Neural progenitor cell (in vitro differentiated cells): ENCODE results near the gene ZNF512B. TPM values are rescaled to one million over a fixed set of nuclear protein-coding genes. Genes with fewer than 3 reads are reported as not detected.

Experiments used
- DNase-seq: peaks from one replicate; pipeline ENCODE4 v3.0.0-alpha.2; 2016; ENCODE audit warnings: low spot score
- H2AFZ ChIP-seq: fragments of 200-600 bp; sonication (generic); replicated peaks from 2 replicates; pipeline ENCODE4 v1.6.1; 2016; ENCODE audit warnings: antibody characterized with exemption
- H3F3A ChIP-seq: fragments of 200-600 bp; sonication (generic); 2 replicates; pipeline ENCODE4 v1.6.1; 2016; ENCODE audit warnings: antibody characterized with exemption, low read depth
- H3K27ac ChIP-seq: fragments of 200-600 bp; sonication (generic); 2 replicates; pipeline ENCODE4 v1.5.1; 2016; ENCODE audit warnings: mild to moderate bottlenecking
- H3K27me3 ChIP-seq: fragments of 200-600 bp; sonication (generic); 2 replicates; pipeline ENCODE4 v1.6.1; 2016; ENCODE audit warnings: mild to moderate bottlenecking, moderate library complexity
- H3K36me3 ChIP-seq: fragments of 200-600 bp; sonication (generic); 2 replicates; pipeline ENCODE4 v1.5.1; 2016
- H3K4me1 ChIP-seq: fragments of 200-600 bp; sonication (generic); 2 replicates; pipeline ENCODE4 v1.6.1; 2016; ENCODE audit warnings: mixed run types
- H3K4me2 ChIP-seq: fragments of 200-600 bp; sonication (generic); 2 replicates; pipeline ENCODE4 v1.6.1; 2016
- H3K4me3 ChIP-seq: fragments of 200-600 bp; sonication (generic); 2 replicates; pipeline ENCODE4 v1.5.1; 2016
- H3K79me2 ChIP-seq: fragments of 200-600 bp; sonication (generic); 2 replicates; pipeline ENCODE4 v1.6.1; 2016; ENCODE audit warnings: low read depth
- H3K9ac ChIP-seq: fragments of 200-600 bp; sonication (generic); 2 replicates; pipeline ENCODE4 v1.6.1; 2016
- H3K9me3 ChIP-seq: fragments of 200-600 bp; sonication (generic); 2 replicates; pipeline ENCODE4 v1.5.1; 2016; ENCODE audit warnings: low read depth
- H4K20me1 ChIP-seq: fragments of 200-600 bp; sonication (generic); 2 replicates; pipeline ENCODE4 v1.6.1; 2016; ENCODE audit warnings: low read depth
- H3K27ac Mint-ChIP-seq: 3 replicates; pipeline ENCODE4 v1.8.0; 2021; ENCODE audit warnings: mixed read lengths
- H3K27me3 Mint-ChIP-seq: 2 replicates; pipeline ENCODE4 v1.8.0; 2022; ENCODE audit warnings: low read depth, mild to moderate bottlenecking, inconsistent platforms, moderate library complexity, mixed read lengths; ENCODE audit not compliant: insufficient read depth
- H3K36me3 Mint-ChIP-seq: 3 replicates; pipeline ENCODE4 v1.8.0; 2021; ENCODE audit warnings: mixed read lengths
- H3K4me1 Mint-ChIP-seq: 3 replicates; pipeline ENCODE4 v1.8.0; 2021; ENCODE audit warnings: mixed read lengths
- H3K4me3 Mint-ChIP-seq: 3 replicates; pipeline ENCODE4 v1.8.0; 2021; ENCODE audit warnings: mild to moderate bottlenecking, moderate library complexity, mixed read lengths
- H3K9me3 Mint-ChIP-seq: 3 replicates; pipeline ENCODE4 v1.8.0; 2020; ENCODE audit warnings: mixed read lengths
- CTCF ChIP-seq: fragments of 200-600 bp; sonication (generic); IDR thresholded peaks from 2 replicates; pipeline ENCODE4 v1.5.1; 2017; ENCODE audit warnings: antibody characterized with exemption, mild to moderate bottlenecking
- EZH2 ChIP-seq: fragments of 200-600 bp; sonication (generic); IDR thresholded peaks from 2 replicates; pipeline ENCODE4 v1.6.1; 2017; ENCODE audit warnings: antibody characterized with exemption, mild to moderate bottlenecking, moderate library complexity
- EZH2phosphoT487 ChIP-seq: fragments of 200-600 bp; sonication (generic); IDR thresholded peaks from 2 replicates; pipeline ENCODE4 v1.6.1; 2017; ENCODE audit warnings: antibody characterized with exemption
- total RNA-seq: library from RNA; depleted of rRNA; stranded (reverse); fragments of >200 nt; gene quantifications from 2 replicates; pipeline ENCODE4 v1.2.3, GENCODE V29; 2015; ENCODE audit warnings: low replicate concordance

ZNF512B gene
- total RNA-seq, 1 donor from 2014 or later, result 2.9 TPM

GRCh38 chr20:63934271-63935068, 35.3 kb downstream of the ZNF512B start:
- Mint-ChIP-seq H3K4me3 (no peak overlapping the region), H3K4me1 (peaks cover 2% of the 10 kb centered on the region), H3K27me3 (peaks cover 4% of the 10 kb centered on the region), H3K9me3 (no peaks in the 10 kb centered on the region), H3K27ac (no peak overlapping the region), H3K36me3 (peaks cover 36% of the 10 kb centered on the region)
- Histone ChIP-seq H4K20me1 (peaks cover 21% of the 10 kb centered on the region), H3K79me2 (no peaks in the 10 kb centered on the region), H3K27me3 (no peaks in the 10 kb centered on the region), H2AFZ (no peak overlapping the region), H3K36me3 (no peaks in the 10 kb centered on the region), H3K4me2 (no peak overlapping the region), H3F3A (peaks cover 3% of the 10 kb centered on the region), H3K4me3 (no peak overlapping the region), H3K4me1 (no peaks in the 10 kb centered on the region), H3K9me3 (no peaks in the 10 kb centered on the region), H3K27ac (no peak overlapping the region), H3K9ac (no peak overlapping the region)
- no peak for TF ChIP-seq EZH2phosphoT487
- no peak for TF ChIP-seq EZH2
- peak; percentile 64 for TF ChIP-seq CTCF
- peak; percentile 64 for DNase-seq

- TF ChIP-seq EZH2 (no peak), CTCF (no peak), EZH2phosphoT487 (no peak)
- H3K9me3 Mint-ChIP-seq, result no peaks in the 10 kb centered on the region
- H3K27me3 Mint-ChIP-seq, result peaks cover 4% of the 10 kb centered on the region
- Histone ChIP-seq H3K79me2 (no peaks in the 10 kb centered on the region), H2AFZ (no peak overlapping the region), H3F3A (peaks cover 3% of the 10 kb centered on the region), H3K36me3 (no peaks in the 10 kb centered on the region), H3K4me3 (no peak overlapping the region), H3K4me1 (no peaks in the 10 kb centered on the region), H3K4me2 (no peak overlapping the region), H4K20me1 (peaks cover 13% of the 10 kb centered on the region), H3K9ac (no peak overlapping the region), H3K27ac (no peak overlapping the region), H3K9me3 (no peaks in the 10 kb centered on the region), H3K27me3 (no peaks in the 10 kb centered on the region)
- no peak overlapping the region for H3K4me3 Mint-ChIP-seq
- H3K4me1 Mint-ChIP-seq, result peaks cover 2% of the 10 kb centered on the region
- H3K36me3 Mint-ChIP-seq, result peaks cover 40% of the 10 kb centered on the region
- no peak overlapping the region for H3K27ac Mint-ChIP-seq
- DNase-seq, result no peak
These were observed 36.1 kb downstream of the ZNF512B start for GRCh38 chr20:63933646-63934045.

- Histone ChIP-seq H3K4me3 (no peak overlapping the region), H3K27ac (no peak overlapping the region), H3K79me2 (no peaks in the 10 kb centered on the region), H3F3A (peaks cover 1% of the 10 kb centered on the region), H3K36me3 (no peaks in the 10 kb centered on the region), H3K9ac (no peak overlapping the region), H4K20me1 (peaks cover 13% of the 10 kb centered on the region), H3K4me1 (no peaks in the 10 kb centered on the region), H3K27me3 (no peaks in the 10 kb centered on the region), H3K9me3 (no peaks in the 10 kb centered on the region), H2AFZ (no peak overlapping the region), H3K4me2 (no peak overlapping the region)
- Mint-ChIP-seq H3K36me3 (peaks cover 43% of the 10 kb centered on the region), H3K4me1 (peaks cover 2% of the 10 kb centered on the region), H3K27me3 (peaks cover 3% of the 10 kb centered on the region), H3K9me3 (no peaks in the 10 kb centered on the region), H3K27ac (no peak overlapping the region), H3K4me3 (no peak overlapping the region)
- TF ChIP-seq EZH2, result no peak
- TF ChIP-seq EZH2phosphoT487, result no peak
- no peak for TF ChIP-seq CTCF
- DNase-seq, result no peak
These were observed 37.0 kb downstream of the ZNF512B start for GRCh38 chr20:63932606-63933160.
